COLO668 (cell line): ENCODE results near the gene PLCG2.

ENCODE experiments used
- DNase-seq: peaks from one replicate; lab custom pipeline; 2025; ENCODE audit not compliant: unreplicated experiment; lab: John Stamatoyannopoulos, UW

The PLCG2 gene

DNA sequence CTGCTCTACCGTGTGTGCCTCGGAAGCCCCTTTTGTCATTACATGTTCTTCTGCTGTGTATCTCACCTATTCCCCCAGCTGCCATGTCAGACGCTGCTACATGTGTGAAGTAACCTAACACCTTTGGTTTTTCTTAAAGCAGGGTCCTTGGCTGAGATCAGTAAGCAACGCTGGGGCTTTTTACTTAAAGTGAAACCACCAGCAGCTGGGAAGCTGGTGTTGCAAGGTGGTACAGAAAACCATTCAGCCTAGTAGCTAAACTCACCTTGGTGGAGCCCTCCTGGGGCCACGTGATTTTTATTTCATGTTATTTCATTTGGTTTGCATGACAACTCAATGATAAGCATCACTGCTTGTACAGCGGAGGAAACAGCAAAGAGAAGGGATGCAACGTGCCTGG lies 62.6 kb downstream of the PLCG2 start:
- DNase-seq: no peak

DNA sequence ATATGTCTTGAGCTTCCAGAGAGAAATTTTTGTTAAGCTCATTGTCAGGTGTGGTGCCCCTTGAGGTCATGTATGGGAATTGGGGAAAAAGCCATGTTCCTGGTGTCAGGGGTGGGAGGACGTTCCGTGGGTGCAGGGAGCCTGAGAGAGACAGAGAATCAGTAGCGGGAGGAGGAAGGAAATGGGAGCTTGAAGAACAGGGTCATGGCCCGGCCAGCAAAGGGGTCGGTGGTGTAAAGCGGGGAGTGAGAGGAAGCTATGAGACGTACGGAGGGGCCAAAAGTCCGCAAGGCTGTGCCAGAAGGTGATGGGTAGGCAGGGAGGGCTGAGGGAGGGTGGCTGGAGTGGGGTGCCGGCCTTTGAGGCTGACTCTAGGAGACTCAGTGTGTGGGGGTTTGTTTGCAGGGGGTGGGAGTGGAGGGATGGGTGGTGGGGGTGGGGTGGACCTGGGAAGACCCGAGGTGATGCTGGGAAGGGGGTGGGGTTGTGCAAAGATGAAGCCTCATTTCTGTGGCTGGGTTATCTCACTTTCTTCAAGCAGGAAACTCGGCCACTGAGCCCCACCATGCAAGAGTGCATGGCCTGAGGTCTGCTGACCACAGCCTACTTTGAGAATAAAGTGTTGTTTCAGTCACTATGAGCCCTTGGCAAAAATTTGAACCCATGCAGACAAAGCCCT lies 63.6 kb downstream of the PLCG2 start:
- DNase-seq: no peak

DNA sequence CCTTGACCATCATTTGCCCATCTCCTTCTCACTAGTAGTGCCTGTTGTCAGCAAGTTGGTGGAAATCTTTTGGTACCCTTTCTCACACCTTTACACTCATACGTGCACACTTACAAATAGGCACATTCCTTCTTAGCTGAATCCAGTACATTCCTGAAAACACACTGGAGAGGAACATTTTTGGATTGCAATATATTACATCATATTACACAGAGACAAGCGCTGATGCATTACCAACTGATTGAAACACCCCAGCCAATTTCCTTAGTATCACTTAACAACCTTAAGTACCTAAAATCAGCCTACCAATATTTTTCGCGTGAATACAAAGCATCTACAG lies 64.1 kb downstream of the PLCG2 start:
- DNase-seq: no peak

DNA sequence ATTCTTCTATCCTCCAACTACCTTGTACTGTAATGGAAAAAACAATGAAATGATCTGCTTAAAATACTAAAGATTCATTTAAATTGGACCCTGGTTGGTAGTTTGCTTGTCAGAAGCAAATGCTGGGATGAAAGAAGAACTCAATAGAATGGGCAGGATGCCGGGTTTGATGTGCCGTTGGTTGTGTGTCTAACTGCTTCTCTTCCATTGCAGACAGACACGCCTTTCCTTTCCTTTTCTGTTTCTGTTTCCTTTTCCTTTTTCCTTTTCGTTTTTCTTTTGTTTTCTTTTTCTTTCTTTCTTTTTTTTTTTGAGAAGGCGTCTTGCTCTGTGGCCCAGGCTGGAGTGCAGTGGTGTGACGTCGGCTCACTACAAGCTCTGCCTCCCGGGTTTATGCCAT lies 64.6 kb downstream of the PLCG2 start:
- DNase-seq: no peak

DNA sequence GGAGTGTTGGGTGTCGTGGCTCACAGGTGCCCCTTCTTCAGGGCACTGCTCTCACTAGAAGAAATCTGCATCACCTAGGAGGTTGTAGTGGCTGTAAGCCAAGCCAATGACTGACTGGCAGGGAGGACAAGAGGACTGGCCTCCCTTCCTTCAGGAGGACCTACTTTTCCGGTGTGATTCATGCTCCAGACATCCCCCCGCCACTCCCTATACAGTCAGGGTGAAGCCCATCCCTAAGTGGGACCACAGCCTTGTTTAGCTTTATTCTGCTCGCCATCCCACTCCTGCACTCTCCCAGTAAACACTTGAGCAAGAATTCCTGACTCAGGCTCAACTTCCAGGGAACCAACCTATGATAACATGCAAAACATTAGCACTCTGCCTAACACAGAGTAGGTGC lies 67.0 kb downstream of the PLCG2 start:
- no peak for DNase-seq

DNA sequence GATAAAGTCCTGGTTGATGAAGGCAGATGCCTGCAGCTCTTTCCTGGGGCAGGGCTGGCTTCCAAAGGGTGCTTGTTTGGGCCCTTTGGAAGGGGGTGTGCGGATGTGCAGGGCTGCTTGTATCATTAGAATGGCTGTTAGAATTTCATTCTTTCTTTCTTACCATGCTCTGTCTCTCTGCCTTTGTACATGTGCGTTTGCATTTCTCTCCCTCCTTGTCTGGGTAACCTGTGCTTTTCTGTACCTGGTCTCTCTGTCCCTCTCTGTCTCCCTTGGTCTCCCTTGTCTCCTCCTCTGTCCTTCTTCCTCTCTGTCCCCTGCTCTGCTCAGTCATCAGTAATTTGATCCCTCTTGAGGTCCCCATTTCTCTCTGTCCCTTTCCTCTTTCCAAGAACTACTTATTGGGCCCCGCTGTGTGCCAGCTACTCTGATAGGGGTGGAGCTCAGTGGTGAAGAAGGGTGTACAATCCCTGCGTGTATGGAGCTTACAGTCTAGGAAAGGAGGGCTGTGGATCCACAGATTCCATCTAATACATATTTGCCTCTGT lies 69.3 kb downstream of the PLCG2 start:
- no peak for DNase-seq

DNA sequence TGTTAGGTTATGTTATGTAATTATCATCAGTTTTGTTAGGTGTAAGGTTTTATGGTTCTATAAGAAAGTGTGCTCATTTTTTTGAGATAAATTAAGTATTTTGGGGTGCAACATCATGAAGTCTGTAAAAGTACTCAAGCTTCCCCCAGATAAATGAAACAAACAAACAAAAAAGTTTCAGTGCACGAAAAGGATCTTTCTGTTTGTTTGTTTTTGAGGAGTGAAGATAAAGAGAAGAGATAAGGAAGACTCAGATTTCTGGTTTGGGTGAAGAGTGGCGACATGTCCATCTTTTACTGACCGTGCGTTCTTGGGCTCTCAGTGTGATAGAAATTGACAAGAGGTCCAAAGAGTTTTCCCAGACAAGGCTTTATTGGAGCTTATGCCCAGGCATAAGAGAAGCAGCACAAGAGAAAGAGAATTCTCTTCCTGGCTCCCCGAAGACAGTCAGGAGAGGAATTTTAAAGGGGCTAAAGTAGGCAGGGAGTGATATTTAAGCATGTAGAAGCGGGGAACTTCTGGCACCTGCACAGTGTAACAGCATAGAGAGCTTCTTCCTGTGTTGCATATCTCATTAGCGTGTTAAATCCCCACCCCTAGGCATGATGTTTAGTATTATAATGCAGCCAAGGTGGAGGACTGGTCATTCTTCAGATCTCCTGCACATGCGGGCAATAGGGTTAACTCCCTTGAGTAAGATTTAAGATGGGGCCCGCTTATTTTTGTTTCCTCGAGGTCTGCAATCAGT lies 71.3 kb downstream of the PLCG2 start:
- DNase-seq: no peak

DNA sequence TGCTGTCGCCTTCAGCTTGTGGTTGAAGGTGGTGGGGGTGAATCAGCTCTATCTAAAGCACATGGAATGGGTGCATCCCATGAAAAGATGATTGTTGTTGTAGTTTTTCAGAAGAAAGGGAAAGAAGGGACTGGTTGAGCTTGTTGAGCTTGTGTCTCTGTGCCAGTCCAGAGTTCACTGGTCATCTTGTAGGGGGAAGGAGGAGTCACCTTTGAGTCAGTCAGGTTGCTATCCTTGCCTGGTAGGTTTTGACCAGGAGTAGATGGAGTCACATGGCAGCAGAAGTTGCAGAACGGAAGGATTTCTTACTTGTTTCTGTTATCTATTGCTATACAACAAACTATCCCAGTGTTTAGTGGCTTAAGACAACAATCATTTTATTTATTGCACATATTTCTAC lies 73.3 kb downstream of the PLCG2 start:
- no peak for DNase-seq

DNA sequence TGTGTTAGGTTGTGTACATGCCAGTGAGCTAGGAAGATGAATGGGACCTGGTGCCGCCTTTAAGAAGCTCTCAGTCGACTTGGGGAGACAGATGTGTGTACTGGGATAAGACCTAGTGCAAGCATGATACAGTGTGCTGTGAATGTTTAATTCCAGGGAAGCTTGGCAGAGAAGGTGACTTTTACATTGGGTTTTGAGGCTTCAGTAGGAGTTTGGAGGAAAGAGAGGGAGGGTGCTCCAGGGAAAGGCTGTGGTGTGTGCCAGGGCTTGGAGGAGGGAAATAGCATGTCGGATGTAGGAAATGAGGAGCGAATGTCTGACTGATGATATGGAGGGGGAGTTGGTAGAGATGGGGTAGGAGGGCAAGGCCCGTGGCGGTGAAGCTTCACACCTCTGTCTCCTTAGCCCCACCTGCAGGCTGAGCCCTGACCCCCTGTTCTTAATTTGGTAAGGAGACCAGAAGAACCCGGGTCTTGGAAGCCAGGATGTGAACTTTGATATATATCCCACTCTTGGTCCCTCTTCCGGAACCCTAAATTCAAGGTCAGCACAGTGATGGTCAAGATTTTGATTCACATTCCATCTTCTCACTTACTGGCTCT lies 76.6 kb downstream of the PLCG2 start:
- no peak for DNase-seq

DNA sequence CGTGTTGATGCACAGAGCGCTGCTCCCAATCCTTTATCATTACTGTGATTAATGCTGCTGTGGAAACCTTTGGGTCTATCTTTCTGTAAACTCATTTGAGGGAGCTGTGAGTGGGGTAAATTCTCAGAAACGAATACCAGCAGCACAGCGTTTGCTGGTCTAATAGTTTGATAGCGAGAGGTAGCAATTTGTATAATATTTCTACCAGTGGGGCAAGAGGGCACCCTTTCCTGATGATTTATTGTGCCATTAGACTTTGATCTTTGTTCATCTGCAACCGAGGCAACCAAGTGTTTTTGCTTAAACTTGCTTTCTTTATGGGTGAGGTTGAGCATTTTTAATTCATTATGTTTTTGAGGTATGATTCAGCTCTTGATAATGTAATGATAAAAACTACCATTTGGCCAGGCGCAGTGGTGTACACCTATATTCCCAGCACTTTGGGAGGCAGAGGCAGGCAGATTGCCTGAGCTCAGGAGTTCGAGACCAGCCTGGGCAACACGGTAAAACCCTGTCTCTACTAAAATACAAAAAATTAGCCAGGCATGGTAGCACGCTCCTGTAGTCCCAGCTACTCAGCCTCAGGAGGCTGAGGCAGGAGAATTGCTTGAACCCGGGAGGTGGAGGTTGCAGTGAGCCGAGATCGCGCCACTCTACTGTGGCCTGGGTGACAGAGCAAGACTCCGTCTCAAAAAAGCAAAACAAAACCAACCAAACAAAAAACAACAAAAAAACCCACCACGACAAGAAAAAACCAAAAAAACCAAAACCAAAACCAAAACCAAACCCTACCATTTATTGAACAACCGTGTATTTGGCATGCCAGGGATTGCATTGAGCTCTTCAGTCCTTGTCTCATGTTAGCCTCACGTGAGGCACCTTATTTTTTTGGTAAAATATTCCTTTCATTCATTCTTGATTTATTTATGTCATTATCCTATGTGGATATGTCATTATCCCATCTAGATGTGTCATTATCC lies 81.5 kb downstream of the PLCG2 start:
- no peak for DNase-seq

DNA sequence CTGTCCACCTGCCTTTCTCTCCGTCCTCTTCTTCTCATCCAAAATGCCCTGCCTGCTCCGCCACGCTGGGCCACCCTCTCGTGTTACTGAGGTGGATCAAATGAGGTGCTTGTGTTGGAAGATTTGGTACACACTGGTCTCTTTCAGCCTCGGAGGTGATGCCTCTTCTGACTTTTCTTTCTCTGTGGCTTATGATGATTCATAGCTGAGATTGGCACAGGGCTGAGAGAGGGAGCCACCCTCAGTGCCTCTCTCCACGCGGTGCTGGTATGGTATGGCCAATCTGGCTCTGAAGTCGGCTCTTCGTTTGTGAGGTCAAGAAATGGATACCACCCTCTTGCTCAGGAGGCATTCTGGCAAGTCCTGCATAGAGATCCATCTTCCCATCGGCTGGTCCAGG lies 82.4 kb downstream of the PLCG2 start:
- DNase-seq: no peak

DNA sequence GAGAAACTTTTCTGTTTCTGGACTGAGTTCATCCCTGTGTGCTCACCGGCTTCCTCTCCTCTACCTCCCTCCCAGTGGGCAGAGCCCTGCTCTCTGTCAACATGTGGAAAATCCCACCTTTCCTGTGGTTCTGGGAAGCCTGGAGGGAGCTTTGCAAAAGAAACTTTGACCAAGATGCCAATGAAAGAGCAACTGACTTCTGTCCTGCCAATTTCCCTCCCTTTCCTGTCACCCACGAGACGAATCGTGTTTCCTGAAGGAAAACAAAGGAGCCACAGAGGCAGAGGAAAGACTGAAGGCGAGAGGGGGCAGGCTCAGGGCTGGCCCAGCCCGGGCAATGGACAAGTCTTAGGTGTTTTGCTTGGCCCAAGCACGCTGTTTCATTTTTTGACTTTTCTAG lies 82.8 kb downstream of the PLCG2 start:
- DNase-seq: no peak

DNA sequence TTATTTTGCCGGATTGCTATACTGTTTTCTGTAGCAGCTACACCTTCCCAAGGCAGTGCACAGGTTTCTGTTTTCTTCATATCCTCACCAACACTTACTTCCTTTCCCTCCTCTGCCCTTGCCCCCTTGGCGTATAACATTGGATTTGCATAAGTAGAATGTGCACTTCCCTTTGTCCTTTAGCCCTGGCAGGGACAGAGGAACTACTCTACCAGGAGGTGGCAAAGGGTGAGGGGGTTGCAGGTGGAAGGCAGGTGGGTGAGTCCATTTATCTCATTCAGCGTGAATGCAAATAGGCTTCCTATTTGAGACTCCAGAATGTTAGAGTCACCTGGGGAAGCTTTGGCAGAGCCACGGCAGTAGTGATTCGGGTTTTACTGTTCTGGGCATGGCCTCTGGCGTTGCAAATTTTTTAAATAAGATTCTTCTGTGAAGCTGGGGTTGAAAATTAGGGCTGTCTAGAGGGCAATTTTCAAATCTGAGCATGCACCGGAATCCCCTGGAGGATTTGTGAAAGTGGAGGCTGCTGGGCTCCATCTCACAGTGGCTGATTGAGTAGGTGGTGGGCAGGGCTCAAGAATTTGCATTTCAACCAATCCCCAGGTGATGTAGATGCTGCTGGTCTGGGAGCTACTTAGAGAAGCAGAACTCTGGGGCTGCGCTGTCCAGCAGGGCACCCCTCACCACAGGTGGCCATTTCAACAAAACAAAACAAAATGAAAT lies 84.7 kb downstream of the PLCG2 start:
- DNase-seq: peak; percentile 31

DNA sequence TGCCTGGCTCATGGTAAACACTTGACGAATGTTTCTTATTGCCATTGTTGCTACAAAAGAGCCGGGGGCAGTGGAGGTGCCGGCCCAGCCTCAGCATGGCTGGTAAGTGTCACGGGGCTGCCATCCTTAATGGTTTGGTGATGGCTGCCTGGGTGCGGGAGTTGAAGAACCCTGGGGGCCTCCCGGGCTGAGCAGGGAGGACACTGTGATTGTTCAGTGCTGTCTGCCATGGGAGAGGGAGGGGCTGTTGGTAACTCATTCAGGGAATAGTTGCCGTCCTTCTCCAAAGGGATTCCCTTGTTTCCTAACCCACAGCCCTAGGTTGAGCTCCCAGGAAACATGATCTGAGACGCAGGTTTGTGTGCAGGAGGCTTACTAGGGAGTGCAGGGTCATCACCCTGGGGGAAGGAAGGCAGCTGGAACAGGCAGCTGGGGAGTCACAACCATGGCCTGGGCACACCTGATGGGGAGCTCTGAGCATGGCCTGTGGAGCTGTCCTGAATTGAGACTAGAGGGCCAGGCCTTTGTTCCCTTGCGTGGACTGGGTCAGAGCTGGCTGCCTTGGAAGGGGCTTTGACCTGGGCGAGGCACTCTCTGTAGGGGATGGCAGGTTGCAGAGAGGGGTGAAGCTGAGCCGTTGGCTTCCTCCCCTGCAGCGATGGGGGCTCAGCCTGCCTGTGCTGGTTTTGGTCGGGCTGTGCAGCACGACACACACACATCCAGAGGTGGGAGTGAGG lies 85.7 kb downstream of the PLCG2 start:
- DNase-seq: peak; percentile 58

DNA sequence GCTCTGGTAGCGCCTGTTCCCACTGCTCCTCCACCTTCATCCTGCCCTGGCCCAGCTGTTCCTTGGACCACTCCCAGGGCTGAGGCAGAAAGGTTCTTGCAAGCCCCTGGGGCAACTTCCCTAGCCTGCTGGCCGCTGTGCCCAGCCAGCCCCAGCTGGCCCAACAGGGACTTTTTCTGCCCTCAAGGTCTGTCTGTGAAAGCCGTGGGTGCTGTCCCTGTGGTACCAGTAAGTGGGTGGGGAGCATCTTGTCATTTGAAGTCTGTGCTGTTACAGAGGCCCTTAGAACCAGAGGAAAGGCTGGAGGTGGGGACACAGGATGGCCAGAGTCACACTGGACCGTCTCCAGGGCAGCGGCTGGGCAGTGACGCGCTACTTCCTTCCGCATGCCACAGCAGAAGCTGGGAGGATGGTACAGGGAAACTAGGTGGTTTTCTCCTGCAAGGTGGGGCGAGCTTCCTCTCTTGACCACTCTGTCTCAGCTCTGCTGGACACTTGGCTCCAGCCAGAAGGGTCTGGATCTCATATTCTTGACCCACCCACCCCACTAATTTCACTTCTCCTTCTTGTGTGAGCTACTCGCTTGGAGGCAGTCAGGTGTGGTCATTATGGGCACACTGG lies 87.8 kb downstream of the PLCG2 start:
- no peak for DNase-seq

DNA sequence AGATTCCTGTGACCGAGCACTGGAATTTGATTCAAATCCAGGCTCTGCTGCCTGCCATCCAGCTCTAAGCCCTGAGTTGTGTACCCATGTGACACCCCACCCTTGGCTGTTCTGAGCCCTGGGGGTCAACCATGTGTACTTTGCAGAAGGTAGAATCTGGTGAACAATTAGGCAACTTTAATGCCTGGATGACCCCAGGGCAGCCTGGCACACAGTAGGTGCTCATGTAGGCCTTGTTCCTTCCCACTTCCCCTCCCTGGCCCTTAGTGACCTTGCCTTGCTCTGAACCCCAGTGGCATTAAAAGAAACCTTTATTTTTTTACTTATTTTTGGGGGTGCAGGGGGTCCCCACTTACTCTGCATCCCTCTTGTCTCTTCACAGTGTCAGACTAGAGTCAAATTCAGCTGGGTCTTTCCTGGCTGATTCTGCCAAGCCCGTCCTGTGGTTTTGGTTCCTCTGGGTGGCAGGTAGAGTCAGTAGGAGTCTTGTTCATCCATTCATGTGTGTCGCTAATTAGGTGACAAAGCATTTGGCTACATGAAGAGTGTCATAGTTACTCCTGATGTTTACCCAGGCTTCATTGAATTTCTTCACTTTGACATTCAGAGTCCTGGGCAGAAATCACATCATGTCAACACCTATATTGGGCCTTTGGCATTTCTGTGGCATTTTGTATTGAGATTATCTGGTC lies 89.1 kb downstream of the PLCG2 start:
- no peak for DNase-seq

DNA sequence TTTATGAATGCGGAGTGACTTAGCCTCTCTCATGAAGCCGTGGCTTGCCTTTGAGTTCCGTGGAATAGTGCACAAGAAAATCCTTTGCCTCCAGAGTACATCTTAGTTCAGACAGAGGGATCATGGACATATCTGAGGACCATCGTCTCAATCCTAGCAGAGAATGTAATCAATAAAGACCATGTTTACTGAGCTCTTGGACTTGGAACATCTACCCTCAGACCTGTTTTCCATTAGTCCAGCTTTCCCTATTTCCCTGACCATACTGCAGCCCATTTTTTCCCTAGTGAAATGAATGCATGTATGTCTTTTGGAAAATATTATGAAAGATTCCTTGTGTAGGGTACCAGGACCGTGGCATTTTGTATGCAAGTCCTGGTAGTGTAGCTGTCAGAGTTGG lies 90.2 kb downstream of the PLCG2 start:
- no peak for DNase-seq

DNA sequence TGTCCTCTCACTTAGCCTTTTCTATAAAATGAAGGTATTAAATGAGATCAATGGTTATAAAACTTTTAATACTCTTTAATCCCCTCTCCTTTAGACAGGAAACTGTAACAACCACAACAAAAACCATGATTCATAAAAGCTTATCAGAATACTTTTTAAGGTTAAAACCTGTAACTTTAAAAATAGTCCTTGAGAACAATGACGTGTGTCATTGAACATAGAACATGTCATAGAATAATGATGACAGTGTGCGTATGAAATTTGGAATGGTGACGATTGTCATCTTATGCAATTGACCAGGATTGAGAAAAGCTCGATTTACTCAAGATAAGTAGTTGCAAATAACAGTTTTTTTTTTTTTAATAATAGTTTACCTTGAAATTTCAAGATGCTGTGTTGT lies 94.1 kb downstream of the PLCG2 start:
- DNase-seq: no peak
